Activated CD8-positive, alpha-beta memory T cell treated with anti-CD3 and anti-CD28 coated beads, Interleukin-2, amount 50 U/mL, for 1 hour (primary cell): ENCODE results near the gene ST14.

Experiments used
- DNase-seq: peaks from one replicate; pipeline ENCODE4 v3.0.0-alpha.2; 2020; ENCODE audit errors: extremely low read depth

Gene ST14

DNA sequence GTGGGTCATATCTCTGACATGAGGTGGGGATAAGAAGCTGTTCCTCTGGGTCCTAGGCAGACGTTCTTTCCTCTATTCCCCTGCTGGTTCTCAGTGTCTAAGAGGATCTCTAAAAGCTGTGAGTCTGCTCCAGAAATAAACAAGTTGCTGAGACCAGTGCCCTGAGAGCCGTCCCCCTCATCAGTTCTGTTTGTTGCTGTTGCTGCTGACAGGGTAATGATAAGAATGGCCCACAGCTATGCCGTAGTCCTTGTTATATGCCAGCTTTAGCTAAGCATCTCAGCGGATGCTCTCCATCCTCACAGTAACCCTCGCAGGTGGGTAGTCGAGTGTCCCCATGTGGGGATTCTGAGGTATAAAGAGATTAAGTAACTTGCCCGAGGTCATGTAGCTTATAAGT is 23.5 kb upstream of the ST14 start:
- no peak for DNase-seq

DNA sequence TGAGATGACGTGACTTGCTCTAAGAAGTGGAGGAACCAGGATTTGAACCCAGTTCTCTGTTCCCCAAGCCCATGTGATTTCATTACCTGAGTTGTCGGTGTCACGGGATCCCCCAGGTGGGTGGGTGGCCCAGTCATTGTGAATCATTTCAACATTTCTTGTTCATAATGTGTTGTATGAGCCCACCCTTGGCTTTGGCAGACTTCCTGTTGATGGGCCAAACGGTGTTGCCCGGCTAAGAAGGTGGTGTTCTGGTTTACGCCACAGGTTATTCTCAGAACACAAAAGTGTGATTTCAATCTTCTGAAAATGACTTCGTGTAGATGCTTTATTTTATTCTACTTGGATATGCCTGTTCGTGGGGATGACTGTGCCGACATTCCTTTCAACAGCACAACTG is 21.6 kb upstream of the ST14 start:
- no peak for DNase-seq

DNA sequence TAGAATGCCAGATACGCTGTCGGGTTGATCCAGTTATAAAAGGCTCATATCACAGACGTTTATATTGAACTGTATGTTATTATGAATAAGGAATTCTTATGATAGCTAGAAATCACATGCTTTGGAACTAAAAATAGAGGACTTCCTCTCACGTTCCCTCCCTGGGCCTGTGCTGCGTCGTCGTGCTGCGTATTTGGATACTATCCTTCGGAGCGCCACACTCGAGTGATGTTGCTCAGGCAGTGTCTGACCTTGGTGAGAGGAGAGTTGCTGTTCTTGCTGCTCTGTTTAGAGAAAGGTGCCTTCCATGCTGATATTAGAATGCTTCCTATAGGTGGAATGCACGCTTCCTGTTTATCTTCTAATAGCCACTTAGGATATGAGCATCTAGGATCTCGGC is 20.2 kb upstream of the ST14 start:
- DNase-seq, result no peak

DNA sequence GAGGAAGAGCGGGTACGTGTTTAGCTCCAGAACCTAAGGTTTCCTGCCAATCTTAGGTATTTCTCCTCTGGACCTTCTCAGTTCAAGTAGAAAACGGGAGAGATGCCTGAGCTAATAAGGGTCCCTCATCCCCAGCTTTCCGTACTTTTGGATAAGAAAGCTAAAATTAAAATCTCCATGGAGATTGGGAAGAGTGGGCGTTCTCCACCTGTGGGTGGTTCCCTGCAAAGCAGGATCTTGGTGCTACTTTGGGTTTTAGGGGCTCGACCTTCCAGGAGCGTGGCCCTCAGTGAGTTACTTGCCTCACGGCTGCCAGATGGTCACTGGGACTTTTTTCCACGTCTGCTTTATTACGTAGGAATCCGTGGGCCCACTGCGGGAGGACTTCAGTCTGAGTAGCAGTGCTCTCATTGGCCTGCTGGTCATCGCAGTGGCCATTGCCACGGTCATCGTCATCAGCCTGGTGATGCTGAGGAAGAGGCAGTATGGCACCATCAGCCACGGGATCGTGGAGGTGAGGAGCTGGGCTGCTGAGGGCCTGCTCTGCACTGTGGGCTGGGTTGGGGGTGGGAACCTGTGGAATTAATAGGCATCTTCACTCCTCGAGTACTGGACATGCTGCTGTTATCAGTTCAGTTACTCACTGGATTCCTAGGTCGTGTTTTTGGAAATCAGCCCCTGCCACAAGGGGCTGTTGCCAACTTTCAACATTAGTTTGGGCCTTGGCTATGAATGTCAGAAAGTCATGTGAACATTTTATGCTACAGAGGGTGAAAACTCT is 17.8 kb upstream of the ST14 start:
- no peak for DNase-seq

DNA sequence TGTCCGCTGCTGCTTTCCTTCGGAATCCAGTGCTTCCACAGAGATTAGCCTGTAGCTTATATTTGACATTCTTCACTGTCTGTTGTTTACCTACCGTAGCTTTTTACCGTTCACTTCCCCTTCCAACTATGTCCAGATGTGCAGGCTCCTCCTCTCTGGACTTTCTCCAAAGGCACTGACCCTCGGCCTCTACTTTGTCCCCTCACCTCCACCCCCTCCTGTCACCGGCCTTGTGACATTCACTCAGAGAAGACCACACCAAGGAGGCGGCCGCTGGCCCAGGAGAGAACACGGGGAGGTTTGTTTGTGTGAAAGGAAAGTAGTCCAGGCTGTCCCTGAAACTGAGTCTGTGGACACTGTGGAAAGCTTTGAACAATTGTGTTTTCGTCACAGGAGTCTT is 15.4 kb upstream of the ST14 start:
- DNase-seq, result no peak

DNA sequence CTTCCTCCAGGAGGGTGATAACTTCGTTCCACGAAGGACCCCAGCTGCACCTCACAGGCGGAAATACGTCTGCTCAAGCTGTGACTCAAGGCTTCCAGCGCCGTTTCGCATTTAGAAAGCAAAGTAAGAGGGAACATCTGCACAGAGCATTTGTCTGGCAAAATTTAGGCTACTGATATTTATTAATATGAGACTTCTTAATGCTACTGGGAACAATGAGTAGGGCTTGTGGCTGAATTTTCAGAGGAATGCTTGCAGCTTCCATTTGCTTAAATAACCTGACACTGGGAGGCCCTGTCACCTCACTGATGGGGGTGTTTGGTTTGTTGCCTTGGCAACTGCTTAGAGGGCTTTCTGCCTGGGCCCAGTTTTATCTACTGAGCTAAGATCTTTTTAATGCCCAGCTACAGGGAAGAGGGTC is 14.7 kb upstream of the ST14 start:
- no peak for DNase-seq

DNA sequence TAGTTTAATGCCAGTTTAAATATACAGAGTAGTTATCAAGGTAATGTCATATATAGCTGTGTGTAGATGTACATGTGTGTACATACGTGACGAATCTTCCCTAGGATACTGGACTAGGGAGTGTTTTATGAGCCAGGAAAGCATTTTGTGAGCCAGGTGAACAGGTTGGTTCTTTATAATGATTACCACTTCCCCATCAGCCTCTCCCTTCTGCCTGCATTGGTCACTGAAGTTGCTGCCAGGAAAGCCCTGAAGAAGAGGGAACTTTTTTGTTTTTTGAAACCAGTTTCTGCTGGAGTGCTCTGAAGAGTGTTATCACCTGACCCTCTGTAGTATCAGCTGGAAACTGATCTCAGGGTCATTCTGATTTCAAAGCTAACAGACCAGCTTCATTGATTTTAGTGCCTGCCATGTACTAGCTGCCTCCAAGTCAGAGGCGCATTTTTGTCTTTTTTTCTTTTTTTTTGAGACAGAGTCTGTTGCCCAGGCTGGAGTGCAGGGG is 14.2 kb upstream of the ST14 start:
- DNase-seq, result no peak

DNA sequence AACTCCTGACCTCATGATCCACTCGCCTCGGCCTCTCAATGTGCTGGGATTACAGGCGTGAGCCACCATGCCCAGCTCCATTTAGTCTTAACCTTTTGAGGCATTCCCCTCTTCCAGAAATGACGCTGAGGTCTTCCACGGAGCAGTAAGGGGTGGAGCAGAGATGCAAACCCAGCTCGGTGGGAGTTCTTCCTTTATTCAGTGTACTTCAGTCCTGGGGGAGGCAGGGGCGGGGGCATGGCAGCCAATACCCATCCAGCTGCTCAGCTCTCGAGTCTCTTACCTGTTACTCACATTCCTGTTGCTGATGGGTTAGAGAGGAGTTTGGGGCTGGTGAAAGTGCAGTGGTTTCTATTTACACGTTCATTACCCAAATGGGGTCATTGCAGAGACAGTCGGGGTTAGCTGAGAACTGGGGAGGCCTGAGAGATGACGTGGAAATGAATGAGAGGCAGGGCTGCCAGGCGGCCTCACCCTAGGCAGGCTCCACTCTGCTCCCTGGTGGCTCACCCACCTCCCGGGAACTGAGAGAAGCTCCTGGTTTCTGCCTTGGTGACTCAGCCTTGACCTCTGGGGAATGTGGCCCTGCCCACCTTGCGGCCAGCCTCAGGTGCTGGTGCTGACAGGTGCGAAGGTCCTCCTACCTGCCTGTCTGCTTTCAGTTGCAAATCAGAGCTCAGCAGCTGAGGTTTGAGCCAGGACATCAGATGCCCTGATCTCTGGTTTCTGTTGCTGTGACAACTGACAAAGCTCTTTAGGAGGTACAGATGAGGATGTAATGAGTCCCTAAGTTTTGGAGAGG is 13.4 kb upstream of the ST14 start:
- no peak for DNase-seq

DNA sequence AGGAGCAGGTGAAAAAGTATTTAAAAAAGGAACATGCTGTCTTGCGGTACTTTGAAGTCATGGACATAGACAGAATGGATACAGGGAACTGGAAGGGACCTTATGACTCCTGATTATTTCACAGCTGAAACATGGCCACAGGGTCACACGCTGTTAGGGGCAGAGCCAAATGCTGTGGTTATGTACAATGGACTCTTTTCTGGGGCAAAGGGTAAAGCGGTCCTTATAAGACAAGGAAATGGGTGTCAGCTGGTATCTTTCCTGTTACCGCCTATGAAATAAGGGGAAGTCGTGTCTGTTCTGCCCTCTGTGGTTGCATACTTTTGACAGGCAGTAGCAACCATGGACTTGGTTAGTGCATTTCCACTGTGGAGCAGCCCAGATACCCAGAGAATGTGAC is 12.8 kb upstream of the ST14 start:
- DNase-seq, result no peak

DNA sequence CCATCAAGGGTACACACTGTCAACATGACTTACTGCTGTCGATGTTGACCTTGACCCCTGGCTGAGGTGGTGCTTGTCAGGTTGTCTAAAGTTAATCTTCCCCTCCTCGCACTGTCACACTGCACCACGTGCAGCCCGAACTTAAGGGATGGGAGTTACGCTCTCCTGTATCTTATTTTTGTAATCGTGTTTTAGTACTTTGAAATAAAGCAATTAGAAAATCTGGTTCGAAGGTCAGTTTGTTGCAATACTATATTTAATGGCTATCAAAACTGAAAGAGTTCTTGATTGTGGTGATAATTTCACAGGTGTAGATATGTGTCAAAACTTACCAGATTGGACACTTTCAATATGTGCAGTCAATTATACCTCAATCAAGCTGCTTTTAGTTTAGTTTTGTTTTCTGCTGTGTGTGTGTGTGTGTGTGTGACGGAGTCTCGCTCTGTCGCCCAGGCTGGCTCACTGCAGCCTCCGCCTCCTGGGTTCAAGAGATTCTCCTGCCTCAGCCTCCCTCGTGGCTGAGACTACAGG is 10.7 kb upstream of the ST14 start:
- DNase-seq, result no peak

DNA sequence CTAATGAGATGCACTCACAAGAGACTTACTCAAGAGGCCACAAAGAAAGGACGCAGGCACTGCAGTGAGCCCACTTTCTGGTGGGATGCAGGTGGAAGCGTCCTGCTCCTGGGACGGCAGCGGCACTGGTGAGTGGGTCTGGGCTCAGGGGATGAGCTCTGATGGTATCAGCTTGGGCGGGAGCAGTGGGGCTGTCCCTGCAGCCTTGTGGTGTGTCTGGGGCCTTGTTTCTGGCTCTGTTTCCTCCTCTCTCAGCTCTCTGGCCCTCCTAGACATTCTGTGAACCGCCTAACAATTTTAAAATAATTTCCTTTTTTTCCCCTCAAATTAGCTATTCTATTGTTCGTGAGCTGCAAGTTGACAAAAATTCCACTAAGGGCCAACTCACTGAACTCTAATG is 8.8 kb upstream of the ST14 start:
- no peak for DNase-seq

DNA sequence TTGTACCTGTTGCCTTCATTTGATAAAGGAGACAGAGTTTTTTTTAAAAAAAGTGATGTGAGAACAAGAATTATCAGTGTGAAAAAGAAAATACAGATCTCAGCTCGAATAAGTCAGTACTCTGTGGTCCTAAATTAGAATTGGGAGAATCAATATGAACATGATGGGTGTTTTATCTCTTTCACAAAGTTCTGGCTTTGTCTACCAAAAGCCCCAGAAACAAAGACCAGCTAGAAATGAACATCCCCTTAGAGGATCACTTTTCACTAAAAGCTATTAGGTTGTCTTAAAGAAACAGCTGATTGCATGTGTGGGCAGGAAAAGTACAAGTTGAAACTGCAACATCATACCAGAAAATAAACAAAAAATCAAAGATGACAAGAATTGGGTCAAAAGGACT is 8.4 kb upstream of the ST14 start:
- no peak for DNase-seq

DNA sequence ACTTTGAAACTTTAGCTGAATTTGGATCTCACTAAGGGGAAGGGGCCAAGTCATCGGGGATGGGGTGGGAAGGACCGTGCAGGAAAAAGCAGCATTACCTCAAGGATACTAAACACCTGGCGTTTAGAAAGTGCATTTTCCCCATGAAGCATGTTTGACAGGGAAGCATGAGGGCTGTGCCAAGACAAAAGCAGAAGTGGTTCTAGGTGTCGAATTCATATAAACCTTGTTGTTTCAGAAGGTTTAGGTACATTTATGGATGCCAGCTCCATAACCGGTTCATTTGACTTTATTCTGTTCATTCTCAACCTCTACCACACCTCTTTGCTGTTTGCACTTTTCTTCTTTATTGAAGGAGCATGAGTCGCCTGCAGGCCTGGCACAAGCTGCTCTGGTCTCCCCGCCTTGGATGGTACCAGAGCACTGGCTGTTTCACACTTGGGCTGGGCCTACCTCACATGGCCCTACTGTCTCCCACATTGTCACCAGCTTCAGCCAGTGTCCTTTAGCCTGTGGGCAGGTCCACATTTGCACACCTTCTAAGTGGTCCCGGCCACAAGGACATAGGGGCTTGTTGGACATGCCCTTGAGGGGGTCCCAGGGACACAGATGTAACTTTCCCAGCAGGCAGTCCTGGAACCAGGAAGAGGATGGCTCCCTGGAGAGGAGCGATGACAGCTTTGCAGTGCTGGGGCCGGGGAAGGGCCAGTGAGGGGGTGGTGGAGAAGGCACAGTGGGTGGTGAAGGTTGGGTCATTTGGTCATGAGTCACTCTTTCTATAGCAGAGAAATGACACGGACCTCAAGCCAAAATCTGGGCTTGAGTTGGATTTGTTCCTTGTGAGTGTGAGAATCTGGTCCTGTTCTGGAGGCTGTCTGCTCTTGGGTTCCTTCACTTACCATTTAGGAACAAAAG is 3.2 kb upstream of the ST14 start:
- DNase-seq, result no peak

DNA sequence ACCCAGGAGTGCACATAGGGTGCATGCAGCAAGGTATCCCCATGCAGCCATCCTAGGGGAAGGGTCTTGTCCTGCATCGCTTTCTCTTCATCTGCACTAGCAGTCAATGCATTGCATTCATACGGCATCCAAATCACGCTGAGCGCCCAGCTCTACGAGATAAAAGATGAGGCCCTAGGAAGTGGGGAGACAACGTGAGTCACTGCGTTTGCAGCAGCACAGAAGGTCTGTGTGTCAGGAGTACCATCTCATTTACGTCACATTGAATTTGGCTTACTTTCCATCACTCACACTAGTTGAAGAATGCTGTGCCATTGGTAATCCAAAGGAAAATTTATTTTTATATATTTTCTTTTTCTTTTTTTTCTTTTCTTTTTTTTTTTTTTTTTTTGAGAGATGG is 2.5 kb upstream of the ST14 start:
- no peak for DNase-seq

DNA sequence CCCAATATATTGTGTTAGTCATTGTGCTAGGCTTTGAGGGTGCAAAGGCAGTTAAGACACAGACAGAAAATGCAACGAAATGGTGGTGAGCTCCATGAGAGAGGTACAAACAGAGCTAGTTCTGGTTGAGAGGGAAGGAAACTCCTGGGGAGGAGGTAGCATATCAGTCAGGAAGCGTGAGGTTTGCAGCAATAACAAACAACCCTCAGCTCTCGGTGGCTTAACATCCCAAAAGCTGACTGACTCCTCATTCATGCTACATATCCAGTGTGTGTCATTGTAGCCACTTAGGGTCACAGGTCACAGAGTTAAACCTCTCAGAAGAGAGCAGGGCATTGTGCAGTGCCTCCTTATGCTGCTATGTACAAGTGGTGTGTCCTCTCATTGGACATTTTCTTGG is 1.7 kb upstream of the ST14 start:
- no peak for DNase-seq

DNA sequence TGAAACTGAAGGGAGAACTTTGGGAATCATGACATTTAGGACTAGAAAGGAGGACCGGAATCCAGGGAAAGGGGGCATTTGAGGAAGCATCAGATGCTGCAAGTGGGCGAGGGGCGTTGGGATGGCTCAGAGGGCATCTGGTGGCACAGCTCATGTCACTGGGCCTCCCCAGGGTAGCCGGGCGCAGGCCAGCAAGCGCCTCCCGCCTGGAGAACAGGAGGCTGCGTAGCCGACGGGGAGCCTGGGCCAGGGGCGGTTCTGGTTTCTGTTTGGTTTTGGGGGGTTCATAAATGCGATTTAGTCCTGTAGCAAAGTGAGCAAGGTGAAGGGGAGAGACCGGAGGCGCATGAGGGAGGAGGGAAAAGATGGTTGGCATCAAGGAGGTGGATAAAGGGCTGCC is 443 bp upstream of the ST14 start:
- no peak for DNase-seq

DNA sequence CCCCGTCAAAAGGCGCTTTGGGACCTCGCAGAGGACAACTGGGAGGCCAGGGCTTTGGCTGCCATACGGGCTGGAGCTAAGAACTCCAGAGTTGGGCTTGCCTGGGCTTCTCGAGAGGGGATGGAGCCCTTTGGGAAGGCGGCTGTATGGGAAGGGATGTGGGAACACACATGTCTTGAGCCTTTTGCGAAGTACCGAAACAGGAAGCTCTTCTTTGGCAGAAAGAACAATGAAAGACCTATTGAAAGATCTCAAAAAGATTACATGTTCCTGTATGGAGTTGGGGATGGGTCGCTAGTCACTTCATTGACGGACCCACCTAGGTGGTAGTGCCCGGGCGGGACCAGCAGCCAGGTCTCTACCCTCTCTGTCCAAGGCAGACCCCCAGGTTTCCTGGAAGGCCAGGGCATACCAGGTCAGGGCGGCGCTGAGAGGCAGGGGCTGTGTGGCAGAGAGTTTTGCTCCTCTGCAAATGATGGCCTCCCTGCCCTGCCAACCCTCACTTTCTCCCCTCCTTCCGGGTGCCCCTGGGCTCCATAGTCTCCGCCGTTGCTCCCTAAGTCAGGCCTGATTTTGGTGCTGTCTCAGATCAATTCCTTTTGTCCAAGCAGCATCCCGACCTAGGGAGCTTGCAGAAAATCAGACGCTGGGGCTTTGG is 1.0 kb downstream of the ST14 start:
- no peak for DNase-seq

DNA sequence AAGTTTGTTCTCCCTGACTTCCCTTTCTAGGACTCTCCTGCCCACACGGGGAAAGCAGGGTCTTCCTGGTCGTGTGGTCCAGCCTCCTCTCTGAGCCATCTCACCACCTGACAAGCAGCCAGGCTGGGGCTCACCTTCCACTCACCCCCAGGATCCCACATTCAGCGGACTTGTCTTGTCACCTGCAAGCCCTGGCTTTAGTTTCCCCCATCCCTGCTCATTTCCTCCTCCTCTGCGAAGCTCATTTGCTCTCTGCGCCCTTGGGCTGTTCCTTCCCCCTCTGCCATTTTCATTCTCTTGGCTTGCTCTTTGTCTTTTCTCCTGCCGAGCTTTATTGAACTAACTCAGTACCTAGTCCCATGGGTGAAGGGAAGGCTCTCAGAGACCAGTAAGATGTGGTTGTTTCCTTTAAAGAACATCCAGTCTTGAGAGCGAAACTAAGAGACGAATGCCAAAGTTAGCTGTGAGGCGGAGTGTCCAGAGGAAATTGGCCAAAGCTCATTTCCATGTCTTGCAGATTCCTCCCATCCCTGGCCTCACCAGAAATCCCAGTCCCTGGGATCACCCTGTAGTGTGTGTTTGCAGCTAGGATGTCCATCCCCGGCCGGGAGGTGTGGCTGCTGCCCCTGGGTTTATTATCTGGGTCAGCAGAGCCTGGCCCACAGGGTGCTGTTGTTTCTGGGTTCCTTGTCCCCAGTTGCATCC is 2.0 kb downstream of the ST14 start:
- no peak for DNase-seq

DNA sequence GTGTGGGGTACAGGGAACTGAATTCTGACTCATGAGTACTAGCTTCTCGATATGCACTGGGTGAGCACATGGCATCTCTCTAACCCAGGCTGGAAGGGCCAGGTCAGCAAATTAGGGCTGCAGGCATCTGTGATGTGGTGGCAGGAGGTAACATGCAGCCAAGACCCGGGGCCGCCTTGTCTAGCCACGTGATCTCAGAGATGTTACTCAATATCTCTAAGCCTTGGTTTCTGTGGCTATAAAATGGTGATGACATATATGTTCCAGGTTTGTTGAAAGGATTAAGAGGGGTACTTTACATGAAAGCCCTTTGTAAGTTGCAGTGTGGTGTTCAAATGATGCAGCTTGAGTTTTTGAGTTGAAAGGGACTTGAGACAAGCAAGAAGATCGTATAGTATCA is 3.2 kb downstream of the ST14 start:
- no peak for DNase-seq

DNA sequence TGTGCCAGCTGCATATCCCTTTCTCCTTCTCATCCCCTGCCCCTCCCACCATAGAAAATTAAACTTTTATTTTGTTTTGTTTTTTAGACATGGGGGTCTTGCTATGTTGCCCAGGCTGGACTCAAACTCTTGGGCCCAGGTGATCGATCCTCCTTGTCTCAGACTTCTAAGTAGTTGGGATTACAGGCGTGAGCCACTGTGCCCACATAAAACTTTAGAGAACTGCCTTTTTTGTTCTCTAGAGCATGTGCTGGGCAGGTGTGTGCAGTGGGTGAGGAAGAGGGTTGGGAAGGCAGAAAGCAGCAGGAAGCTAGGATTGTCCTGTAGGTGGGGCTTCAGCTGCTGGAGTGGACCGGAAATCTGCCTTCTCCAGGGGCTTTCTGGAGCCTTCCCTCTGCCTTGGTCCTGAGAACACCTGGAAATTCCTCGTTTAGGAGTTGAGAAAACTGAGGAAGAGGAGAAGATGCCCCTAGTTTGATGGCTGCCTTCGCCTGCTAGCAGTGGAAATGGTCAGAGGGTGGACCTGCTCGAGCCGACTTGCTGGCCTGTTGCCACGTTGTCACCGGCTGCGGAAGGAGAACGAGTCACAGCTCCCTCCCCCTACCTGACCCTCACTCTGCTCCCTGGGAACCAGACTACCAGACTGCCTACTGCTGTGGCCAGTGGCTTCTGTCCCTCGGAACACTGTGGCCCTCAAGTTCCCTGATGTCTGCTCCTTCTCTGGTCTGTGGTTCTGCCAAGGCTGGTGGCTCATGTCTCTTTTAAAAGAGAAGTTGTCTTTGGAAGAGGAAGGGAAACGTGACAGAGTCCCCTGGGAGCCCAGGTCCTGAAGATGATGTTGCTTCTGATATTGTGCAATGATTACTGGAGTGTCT is 4.0 kb downstream of the ST14 start:
- no peak for DNase-seq
